CD4-positive, alpha-beta T cell treated with Interleukin-4 for 4 hours (primary cell): ENCODE measurements around the gene CHIT1.
"Not testable (repeated sequence)": the region's sequence is repeated elsewhere in the genome, so short reads cannot be mapped to it uniquely, and the experiment has no call there.

Source experiments
- DNase-seq: peaks from one replicate; pipeline ENCODE4 v3.0.0-alpha.2; 2020

CHIT1 gene

GRCh38 chr1:203229471-203230135, at the start of gene CHIT1:
TSS of gene CHIT1 (minus strand) at chr1:203229673. CDS start at chr1:203229636, 37 bp downstream.
- DNase-seq, result no peak

DNA sequence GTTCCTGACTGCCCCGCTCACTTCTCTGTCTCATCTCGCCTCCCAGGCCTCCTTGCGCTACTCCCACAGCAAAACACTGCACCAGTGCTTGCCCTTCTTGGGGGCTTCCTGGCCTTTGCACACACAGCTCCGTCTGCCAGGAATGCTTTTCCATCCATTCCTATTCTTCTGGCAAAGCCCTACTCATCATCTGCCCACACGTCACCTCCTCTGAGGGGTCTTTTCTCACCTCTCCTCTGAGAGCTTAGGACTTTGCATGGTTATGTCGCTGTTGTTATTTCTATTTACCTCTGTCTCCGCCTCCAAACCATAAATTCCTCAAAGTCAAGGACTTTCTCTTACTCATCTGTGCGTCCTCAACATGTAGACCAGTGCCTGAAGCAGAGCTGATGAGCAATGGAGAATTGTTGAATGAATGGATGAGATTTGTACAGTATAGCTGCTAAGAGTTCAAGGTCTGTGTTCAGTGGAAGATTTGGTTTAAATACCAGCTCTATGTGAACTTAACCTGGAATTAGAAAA, 49.5 kb upstream of the CHIT1 start:
- no peak for DNase-seq

DNA sequence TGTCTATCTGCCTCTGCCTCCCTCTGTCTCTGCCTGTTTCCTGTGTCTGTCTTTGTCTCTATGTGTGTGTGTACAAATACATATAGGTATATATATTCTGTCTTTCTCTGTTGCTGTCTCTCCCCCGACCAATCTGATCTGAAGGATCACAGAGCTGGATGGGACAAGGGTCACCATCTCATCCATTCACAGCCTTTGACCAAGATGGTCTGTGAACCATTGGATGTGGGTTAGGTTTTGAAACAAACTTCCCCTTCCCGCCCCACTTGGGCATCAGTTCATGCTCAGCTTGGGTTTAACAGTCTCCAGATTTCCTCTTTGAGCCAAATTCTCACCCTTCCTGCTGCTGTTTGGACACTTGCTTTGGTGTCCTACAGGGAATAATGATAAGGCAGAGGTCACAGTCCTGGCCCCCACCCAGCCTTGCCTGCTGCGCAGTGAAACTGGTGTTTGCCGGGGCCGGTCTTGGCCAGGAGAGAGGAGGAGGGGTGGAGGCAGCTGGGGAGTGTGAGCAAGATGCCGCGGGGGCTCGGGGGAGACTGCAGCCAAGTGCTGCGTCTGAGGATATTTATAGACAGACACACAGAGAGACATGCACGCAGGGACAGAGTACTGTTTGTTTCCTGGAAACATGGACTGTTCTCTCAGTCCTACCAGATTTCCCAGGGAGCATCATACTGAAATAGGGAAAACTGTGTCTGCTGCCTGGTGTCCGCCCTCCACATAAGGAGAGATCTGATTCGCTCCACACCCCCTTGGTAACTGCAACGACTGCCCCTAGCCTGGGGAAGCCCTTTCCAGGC, 48.8 kb upstream of the CHIT1 start:
- DNase-seq, result peak; percentile 54

DNA sequence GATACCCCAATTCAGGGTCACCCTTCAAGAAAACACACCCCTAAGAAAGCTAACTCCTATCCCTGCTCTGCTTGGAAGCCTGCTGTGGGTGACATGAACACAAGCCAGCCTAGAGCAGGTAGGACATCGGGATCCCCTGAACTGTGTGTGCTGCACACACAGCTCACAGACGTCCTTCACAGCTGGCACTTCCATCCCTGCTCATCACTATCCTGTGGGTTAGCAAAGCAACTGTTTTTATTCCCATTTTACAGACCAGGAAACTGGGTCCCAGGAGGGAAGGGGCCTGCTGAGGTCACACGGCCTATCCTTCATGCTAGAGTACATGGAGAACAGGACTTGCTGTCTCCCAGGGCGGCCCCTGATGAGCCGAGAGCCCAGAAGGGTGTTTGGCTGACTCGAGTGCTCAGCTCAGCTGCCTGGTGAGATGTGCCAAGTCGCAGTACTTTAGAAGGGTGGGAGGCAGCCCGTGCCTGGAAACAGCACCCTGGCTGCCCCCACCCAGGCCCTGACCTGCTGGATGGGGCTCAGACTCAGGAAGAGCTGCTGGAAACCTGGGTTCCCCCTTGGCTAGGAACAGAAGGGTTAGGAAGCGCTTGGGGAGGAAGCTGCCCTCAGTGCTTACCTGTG, 47.6 kb upstream of the CHIT1 start:
- DNase-seq, result no peak

DNA sequence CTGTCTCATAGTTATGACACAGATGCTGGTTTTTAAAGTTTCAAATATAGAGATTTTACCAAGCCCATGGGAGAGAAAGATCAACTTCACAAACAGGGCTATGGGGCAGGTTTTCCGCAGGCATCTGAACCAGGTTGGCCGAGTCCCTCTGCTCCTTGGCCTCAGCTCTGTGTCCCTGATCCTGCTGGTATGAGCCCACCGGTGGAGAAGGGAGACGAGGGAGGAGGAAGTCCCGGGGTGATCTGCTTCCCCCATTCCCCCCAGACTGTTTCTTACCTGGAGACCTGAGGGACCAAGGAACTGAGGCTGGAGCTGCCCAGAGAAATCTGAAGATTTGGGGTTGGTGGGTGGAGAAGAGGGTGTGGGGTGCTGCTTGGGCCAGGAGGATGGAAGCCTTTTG, 46.9 kb upstream of the CHIT1 start:
- DNase-seq, result no peak

- no peak for DNase-seq
Observed at GRCh38 chr1:203275656-203276272, 46.3 kb upstream of the CHIT1 start.

GRCh38 chr1:203274603-203275381, 45.3 kb upstream of the CHIT1 start:
- no peak for DNase-seq

GRCh38 chr1:203273869-203274602, 44.6 kb upstream of the CHIT1 start:
- no peak for DNase-seq

GRCh38 chr1:203273206-203273868, 43.9 kb upstream of the CHIT1 start:
- peak; percentile 92 for DNase-seq

DNA sequence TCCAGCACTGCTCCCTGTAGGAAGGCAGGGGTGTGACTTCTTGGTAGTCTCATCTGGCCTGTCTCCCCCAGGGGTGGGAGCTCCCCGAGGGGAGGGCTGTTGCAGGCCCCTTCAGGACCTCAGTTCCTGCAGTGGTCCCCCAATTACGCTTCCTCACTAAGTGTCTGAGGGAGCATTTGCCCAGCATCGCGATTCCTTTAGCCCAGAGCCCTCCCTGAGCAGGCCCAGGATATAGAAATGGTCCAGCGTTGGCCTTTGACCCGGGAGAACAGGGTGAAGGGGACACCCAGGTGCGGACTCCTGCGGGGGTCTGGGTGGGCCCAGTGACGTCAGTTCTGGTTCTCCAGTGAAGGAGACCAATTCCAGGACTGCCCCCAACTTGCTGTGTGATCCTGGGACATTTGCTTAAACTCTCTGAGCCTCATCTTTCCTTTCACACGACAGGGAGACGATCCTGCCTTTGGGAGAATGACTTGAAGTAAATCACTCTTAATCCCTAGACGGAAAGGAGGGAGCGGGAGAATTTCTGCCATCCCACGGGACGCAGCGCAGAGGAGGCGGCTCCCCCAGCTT, 43.2 kb upstream of the CHIT1 start:
- no peak for DNase-seq

GRCh38 chr1:203271962-203272632, 42.6 kb upstream of the CHIT1 start:
- DNase-seq, result no peak

- peak; percentile 83 for DNase-seq
Observed at GRCh38 chr1:203271018-203271743, 41.7 kb upstream of the CHIT1 start.

DNA sequence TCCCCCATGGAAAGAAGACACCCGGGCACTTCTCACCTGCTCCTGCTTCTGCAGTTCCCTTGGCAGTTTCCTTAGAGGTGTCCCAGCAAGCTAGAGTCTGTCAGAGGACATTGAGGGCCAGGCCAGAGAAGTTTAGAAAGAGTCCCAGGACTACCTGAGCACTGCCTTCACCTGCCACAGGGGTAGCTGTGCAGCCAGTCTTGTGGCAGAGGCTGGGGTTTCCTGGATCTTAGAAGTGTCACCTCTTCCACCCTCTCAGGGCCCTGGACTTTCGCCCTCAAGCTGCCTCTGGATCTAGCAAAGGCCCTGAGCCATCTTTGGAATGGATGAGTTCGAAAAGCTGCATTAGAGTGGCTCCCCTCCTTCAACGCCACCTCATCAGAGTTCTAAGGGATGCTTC, 41.0 kb upstream of the CHIT1 start:
- no peak for DNase-seq

GRCh38 chr1:203269654-203270020, 40.2 kb upstream of the CHIT1 start:
- DNase-seq, result no peak

- peak; percentile 84 for DNase-seq
Observed at GRCh38 chr1:203268901-203269653, 39.6 kb upstream of the CHIT1 start.

DNA sequence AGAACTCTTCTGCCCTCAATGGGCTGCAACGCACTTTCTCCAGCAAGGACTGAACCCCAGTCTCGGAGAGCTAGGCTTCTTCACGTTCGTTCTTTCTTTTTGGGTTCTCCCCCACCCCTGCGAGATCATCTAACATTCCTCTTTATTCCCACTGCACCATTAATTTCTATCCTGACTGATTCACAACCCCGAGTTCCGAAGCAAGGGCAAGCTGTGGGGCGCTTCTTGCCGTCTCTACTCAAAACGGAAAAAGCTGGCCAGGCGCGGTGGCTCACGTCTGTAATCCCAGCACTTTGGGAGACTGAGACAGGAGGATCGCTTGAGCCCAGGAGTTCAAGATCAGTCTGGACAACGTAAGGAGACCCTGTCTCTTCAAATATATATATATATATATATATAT, 38.4 kb upstream of the CHIT1 start:
- no peak for DNase-seq

GRCh38 chr1:203267347-203267846, 37.9 kb upstream of the CHIT1 start:
- DNase-seq, result peak; percentile 89

DNA sequence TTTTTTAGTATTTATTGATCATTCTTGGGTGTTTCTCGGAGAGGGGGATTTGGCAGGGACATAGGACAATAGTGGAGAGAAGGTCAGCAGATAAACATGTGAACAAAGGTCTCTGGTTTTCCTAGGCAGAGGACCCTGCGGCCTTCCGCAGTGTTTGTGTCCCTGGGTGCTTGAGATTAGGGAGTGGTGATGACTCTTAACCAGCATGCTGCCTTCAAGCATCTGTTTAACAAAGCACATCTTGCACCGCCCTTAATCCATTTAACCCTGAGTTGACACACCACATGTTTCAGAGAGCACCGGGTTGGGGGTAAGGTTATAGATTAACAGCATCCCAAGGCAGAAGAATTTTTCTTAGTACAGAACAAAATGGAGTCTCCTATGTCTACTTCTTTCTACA, 36.7 kb upstream of the CHIT1 start:
- not testable (repeated sequence) for DNase-seq

DNA sequence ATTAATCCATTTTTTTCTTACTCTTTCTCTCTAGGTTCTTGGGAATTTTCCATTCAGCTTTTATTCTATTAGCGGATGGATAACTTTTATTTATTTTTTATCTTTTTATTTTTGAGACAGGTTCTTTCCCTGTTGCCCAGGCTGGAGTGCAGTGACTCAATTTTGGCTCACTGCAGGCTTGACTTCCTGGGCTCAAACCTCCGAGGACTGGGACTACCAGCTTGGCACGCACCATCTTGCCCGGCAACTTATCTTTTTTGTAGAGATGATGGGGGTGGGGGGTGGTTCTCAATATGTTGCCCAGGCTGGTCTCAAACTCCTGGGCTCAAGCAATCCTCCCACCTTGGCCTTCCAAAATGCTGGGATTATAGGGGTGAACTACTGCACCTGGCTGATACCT, 36.1 kb upstream of the CHIT1 start:
- no peak for DNase-seq
